ENCODE measurements around the gene MAP3K15. TPM values are rescaled to one million over a fixed set of nuclear protein-coding genes. Genes with fewer than 3 reads are reported as not detected.

Gene MAP3K15
- total RNA-seq, 1 donor from 2014 or later, result 2.1 TPM

DNA sequence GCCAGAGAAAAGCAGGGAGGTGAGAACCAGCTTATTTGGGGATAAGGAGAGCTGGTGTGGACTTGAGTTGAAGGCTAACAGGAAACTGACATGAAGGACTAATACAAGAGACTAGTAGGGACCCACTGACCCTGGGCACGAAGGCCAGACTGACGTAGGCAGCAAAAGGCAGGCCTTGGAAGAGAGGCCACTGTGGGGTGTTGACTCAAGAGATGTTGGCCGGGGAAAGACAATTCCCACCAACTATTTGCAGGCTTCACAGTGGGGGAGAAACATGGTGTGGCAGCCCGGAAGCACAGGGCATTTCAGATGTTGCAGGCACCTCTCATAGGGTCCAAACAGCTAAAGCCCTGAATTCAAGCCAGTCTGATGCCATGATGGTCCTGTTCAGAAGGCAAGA is 24.4 kb upstream of the MAP3K15 start:
- no peak for DNase-seq (ENCODE audit: low read depth)
- no peak for FAIRE-seq
- H3K4me3 ChIP-seq (ENCODE audit: insufficient read depth, low read depth, low read length), result no peak overlapping the region
- H3K4me1 Mint-ChIP-seq (ENCODE audit: low read depth, unreplicated experiment), result no peaks in the 10 kb centered on the region
- H3K4me2 ChIP-seq (ENCODE audit: low read length), result no peak overlapping the region
- H3K27ac ChIP-seq (ENCODE audit: low read depth, low read length), result no peak overlapping the region
- H3K27me3 ChIP-seq (ENCODE audit: insufficient read depth, low read length), result no peaks in the 10 kb centered on the region
- H3K36me3 Mint-ChIP-seq (ENCODE audit: low read depth, unreplicated experiment), result peaks cover 2% of the 10 kb centered on the region
- no peaks in the 10 kb centered on the region for H3K9me3 Mint-ChIP-seq (ENCODE audit: unreplicated experiment)
- H3K9me3 ChIP-seq (ENCODE audit: insufficient read depth, low read depth, low read length), result no peaks in the 10 kb centered on the region
- no peak overlapping the region for H3K27ac Mint-ChIP-seq (ENCODE audit: unreplicated experiment)
- H3K4me1 ChIP-seq (ENCODE audit: insufficient read depth, low read length), result no peaks in the 10 kb centered on the region
- H3K79me2 ChIP-seq (ENCODE audit: insufficient read depth, low read length), result no peaks in the 10 kb centered on the region
- no peak overlapping the region for H3K4me3 Mint-ChIP-seq (ENCODE audit: unreplicated experiment)
- no peak overlapping the region for H3K9ac ChIP-seq (ENCODE audit: low read length)
- no peak overlapping the region for H2AFZ ChIP-seq (ENCODE audit: low read depth, low read length)
- no peak for TF ChIP-seq EZH2 (IDR thresholded peaks at IDR 0.05; ENCODE audit: insufficient read depth, low read length)
- TF ChIP-seq, protein P1, sequence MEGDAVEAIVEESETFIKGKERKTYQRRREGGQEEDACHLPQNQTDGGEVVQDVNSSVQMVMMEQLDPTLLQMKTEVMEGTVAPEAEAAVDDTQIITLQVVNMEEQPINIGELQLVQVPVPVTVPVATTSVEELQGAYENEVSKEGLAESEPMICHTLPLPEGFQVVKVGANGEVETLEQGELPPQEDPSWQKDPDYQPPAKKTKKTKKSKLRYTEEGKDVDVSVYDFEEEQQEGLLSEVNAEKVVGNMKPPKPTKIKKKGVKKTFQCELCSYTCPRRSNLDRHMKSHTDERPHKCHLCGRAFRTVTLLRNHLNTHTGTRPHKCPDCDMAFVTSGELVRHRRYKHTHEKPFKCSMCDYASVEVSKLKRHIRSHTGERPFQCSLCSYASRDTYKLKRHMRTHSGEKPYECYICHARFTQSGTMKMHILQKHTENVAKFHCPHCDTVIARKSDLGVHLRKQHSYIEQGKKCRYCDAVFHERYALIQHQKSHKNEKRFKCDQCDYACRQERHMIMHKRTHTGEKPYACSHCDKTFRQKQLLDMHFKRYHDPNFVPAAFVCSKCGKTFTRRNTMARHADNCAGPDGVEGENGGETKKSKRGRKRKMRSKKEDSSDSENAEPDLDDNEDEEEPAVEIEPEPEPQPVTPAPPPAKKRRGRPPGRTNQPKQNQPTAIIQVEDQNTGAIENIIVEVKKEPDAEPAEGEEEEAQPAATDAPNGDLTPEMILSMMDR (IDR thresholded peaks at IDR 0.05; ENCODE audit: insufficient read depth, low read depth, low read length), result no peak
- H3K27me3 Mint-ChIP-seq (ENCODE audit: low read depth, unreplicated experiment), result no peaks in the 10 kb centered on the region
- H3K36me3 ChIP-seq (ENCODE audit: insufficient read depth, low read length), result peaks cover 2% of the 10 kb centered on the region
- no peaks in the 10 kb centered on the region for H4K20me1 ChIP-seq (ENCODE audit: insufficient read depth, low read length)

DNA sequence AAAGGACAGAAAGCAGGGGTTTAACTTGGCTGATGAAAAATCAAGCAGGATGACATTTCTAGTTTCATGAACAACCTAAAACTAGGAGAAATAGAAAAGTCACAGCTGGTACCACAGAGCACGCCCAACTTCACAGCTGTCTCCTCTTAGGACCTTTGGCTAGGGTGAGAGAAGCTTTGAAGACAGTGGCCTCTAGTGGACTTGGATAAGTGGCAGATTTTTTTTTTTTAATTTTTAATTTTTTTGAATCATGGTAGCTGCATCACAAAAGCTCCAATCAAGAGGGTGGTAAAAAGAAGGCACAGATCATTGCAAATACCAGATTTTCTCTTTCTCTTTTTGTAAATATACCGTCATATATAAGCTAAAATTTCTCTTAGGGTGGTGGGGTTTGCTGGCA is 20.2 kb upstream of the MAP3K15 start:
- FAIRE-seq (no peak), DNase-seq (ENCODE audit: low read depth) (no peak)
- Histone ChIP-seq H3K27ac (ENCODE audit: low read depth, low read length) (no peak overlapping the region), H3K4me2 (ENCODE audit: low read length) (no peak overlapping the region), H3K27me3 (ENCODE audit: insufficient read depth, low read length) (no peaks in the 10 kb centered on the region), H3K4me3 (ENCODE audit: insufficient read depth, low read depth, low read length) (no peak overlapping the region), H3K79me2 (ENCODE audit: insufficient read depth, low read length) (no peaks in the 10 kb centered on the region), H3K9me3 (ENCODE audit: insufficient read depth, low read depth, low read length) (no peaks in the 10 kb centered on the region), H3K9ac (ENCODE audit: low read length) (no peak overlapping the region), H3K4me1 (ENCODE audit: insufficient read depth, low read length) (no peaks in the 10 kb centered on the region), H4K20me1 (ENCODE audit: insufficient read depth, low read length) (no peaks in the 10 kb centered on the region), H3K36me3 (ENCODE audit: insufficient read depth, low read length) (peaks cover 2% of the 10 kb centered on the region), H2AFZ (ENCODE audit: low read depth, low read length) (no peak overlapping the region)
- Mint-ChIP-seq H3K4me3 (ENCODE audit: unreplicated experiment) (no peak overlapping the region), H3K27me3 (ENCODE audit: low read depth, unreplicated experiment) (no peaks in the 10 kb centered on the region), H3K27ac (ENCODE audit: unreplicated experiment) (no peak overlapping the region), H3K9me3 (ENCODE audit: unreplicated experiment) (no peaks in the 10 kb centered on the region), H3K36me3 (ENCODE audit: low read depth, unreplicated experiment) (peaks cover 2% of the 10 kb centered on the region), H3K4me1 (ENCODE audit: low read depth, unreplicated experiment) (no peaks in the 10 kb centered on the region)
- TF ChIP-seq, protein P1 (IDR thresholded peaks at IDR 0.05; ENCODE audit: insufficient read depth, low read depth, low read length), result peak; percentile 21
- no peak for TF ChIP-seq EZH2 (IDR thresholded peaks at IDR 0.05; ENCODE audit: insufficient read depth, low read length)

DNA sequence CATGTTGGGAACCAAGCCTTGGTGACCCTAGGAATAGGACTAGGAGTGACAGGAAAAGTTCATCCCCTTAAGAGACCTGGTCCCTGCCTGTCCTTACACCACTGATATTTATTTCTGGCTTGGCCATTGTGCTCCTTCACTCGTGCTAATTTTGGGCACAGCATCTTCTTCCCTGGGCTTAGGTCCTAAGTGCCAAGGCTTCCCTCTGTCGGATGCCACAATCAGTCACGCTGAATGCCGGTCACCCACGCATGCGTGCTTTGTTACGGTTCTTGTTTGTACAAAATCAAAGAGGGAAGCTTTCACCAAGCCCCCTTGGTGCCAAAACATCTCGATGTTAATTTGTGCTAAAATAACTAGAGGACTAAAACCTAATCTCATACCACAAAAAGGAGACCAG is 17.4 kb upstream of the MAP3K15 start:
- H3K27me3 ChIP-seq (ENCODE audit: insufficient read depth, low read length), result no peaks in the 10 kb centered on the region
- no peaks in the 10 kb centered on the region for H3K4me1 ChIP-seq (ENCODE audit: insufficient read depth, low read length)
- no peak overlapping the region for H3K4me3 ChIP-seq (ENCODE audit: insufficient read depth, low read depth, low read length)
- Mint-ChIP-seq H3K36me3 (ENCODE audit: low read depth, unreplicated experiment) (peaks cover 2% of the 10 kb centered on the region), H3K27ac (ENCODE audit: unreplicated experiment) (no peak overlapping the region), H3K4me1 (ENCODE audit: low read depth, unreplicated experiment) (no peaks in the 10 kb centered on the region), H3K9me3 (ENCODE audit: unreplicated experiment) (no peaks in the 10 kb centered on the region), H3K27me3 (ENCODE audit: low read depth, unreplicated experiment) (no peaks in the 10 kb centered on the region), H3K4me3 (ENCODE audit: unreplicated experiment) (no peak overlapping the region)
- TF ChIP-seq, protein P1 (IDR thresholded peaks at IDR 0.05; ENCODE audit: insufficient read depth, low read depth, low read length), result no peak
- TF ChIP-seq EZH2 (IDR thresholded peaks at IDR 0.05; ENCODE audit: insufficient read depth, low read length), result no peak
- no peak overlapping the region for H2AFZ ChIP-seq (ENCODE audit: low read depth, low read length)
- H3K36me3 ChIP-seq (ENCODE audit: insufficient read depth, low read length), result peaks cover 2% of the 10 kb centered on the region
- no peak overlapping the region for H3K4me2 ChIP-seq (ENCODE audit: low read length)
- no peak overlapping the region for H3K9ac ChIP-seq (ENCODE audit: low read length)
- no peaks in the 10 kb centered on the region for H3K9me3 ChIP-seq (ENCODE audit: insufficient read depth, low read depth, low read length)
- H3K27ac ChIP-seq (ENCODE audit: low read depth, low read length), result no peak overlapping the region
- peak; percentile 23 for FAIRE-seq
- DNase-seq (ENCODE audit: low read depth), result no peak
- no peaks in the 10 kb centered on the region for H3K79me2 ChIP-seq (ENCODE audit: insufficient read depth, low read length)
- H4K20me1 ChIP-seq (ENCODE audit: insufficient read depth, low read length), result no peaks in the 10 kb centered on the region
